ENCODE data around the gene RAB20.
"Not testable (repeated sequence)": the region's sequence is repeated elsewhere in the genome, so short reads cannot be mapped to it uniquely, and the experiment has no call there.

The RAB20 gene

DNA sequence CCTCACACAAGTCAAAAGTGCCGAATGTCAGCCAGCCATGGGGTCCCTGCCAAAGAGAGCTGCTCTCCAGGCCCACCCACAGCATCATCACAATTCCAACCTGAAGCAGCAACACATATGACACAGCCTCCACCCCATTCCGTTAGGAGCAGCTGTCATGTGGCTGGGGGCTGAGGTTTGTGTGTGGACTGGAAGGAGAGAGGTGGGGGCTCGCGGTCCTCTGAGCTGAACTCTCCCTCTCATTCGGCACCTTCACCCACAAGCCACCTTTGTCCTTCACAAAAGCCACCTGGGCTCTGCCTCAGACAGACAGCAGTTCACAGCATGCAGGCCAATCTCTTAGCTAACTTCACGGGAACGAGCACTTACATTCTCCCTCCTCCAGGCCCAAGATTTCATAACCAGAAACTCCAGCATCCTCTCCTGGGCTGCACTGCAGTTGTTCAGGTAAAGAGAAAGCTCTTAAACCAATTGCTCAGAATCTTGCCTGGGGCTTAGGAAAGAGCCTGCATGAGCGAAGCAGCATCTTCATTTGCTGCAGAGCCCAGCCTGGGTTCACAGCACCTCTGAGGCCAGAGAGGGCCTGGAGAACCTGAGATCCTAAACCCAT is 7.2 kb downstream of the RAB20 start:
- DNase-seq: no peak

DNA sequence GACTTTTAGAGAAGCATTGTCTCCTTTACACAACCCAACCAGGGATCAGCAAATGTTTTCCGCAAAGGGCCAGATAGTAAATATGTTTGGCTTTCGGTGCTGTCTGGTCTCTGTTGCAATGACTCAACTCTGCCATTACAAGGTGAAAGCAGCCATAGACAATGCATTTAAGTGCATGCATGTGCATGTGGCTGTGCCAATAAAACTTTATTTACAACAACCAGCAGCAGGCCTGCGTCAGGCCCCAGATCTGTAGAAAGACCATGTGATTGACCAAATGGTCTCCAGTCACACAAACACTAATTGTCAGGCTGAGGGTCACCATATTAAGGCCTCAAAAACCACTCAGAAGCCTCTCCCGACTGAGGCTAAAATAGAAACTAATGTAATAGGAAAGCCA is 8.1 kb downstream of the RAB20 start:
- no peak for DNase-seq

DNA sequence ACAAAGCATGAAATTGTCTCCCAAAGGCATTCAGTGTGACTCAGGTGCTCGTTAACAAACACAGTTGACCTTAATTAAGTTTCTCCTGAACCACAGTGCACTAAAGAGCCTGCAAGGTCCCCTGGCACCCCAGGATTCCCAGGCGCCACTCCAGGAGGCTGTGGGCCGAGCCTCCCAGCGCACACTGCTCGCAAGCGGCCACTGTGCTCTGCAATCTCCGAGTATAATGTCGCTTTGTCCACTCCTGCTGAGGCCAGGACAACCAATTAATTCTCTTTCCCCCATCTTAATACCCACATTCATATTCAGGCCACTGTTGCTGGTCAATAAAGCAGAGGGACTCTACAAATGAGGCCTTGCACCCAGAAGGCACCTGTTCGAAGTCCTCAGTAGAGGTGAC is 8.8 kb downstream of the RAB20 start:
- no peak for DNase-seq

DNA sequence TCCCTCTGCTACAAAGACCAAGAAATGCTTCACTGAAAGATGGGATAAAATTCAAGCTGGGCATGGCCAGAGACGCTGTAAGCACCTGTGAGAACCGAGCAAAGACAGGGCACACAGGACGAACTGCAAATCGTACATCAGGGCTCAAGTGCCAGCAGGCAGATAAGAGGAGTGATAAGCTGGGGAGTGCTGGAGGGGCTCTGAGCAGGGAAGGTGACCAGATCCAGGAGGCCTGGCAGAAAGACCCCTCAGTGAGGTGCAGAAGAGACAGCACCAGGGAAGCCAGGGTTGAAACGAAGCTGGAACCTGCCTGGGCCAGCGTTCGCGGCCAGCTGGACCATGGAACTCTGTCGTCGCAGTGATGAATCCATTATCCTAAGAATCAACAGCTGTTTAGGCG is 10.2 kb downstream of the RAB20 start:
- DNase-seq: no peak

DNA sequence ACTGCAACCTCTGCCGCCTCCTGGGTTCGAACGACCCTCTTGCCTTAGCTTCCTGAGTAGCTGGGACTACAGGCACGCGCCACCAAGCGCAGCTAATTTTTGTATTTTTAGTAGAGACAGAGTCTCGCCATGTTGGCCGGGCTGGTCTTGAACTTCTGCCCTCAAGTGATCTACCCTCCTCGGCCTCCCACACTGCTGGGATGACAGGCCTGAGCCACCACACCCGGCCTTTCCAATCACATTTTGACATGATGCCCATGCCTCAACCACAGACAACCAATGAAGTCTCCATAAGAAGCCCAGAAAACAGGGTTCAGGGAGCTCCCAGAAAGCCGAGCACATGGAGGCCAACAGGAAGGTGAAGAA is 11.7 kb downstream of the RAB20 start:
- DNase-seq: no peak

DNA sequence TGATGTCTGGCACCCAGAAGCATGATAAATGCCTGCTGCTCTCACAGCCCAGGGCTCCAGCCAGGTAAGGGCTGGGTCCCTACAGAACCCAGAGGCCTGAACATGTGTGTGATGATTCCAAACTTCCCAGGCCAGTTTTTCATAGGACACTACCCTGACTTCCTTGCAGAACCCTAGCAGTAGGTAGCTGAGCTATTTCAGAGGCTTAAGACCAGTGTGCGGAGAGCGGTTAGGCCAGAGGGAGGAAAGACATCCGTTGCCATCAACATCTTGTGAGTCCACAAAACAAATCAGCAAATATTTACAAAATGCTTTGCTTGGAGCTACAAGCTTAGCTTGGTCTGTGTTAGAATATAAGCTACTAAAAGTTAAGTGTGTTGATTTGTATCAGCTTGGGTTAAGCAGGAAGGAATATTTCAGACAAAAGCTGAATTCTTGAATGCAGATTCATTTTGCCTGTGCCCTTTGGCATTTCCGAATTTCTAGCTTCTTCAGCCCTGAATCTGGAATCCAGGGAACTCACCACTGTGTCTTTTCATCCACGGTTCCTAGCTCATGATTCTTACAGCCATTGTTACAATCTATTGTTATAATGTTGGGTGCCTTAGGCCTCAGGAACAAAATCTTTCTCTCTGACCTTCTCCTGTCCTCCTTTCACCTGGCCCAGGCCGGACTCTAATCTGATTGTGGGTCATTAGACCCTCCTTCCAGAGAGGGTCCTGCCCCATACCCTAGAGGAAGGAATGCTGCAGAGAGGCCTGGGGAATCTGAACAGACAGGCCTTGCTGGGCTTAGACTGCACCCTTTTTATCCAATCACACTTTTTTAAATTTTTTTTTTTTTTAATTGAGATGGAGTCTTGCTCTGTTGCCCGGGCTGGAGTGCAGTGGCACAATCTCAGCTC is 12.4 kb downstream of the RAB20 start:
- no peak for DNase-seq

DNA sequence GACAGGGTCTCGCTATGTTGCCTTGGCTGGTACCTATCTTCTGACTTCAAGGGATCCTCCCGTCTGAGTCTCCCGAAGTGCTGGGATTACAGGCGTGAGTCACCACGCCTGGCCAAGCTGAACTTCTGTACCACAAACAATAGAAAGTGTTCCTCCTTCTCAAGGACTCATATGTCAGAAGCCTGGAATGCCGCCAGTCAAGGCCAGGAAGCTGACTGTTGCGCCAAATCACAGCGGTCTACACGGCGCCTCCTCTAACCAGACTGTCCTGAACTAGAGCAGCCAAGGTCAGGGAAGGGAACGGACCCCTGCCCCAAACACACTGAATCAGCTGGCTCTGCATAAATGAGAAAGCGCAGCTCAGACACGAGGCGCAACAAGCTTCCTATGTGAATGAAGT is 14.6 kb downstream of the RAB20 start:
- DNase-seq: no peak

DNA sequence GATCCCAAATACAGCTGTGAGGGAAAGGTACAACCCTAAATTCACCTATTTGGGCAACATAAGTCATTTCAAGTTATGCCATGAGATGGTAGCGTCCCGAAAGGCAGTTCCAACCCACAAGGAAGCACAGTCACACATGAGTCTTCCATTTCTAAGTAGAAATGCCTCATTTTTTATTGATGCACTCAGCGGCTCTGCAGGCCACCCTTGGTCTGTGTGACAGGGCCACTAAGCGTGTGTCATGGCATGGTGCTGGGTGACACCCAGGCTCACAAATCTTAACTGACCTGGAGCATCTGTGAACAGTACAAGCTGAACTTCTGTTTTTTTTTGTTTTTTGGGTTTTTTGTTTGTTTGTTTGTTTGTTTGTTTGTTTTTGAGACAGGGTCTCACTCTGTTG is 15.1 kb downstream of the RAB20 start:
- no peak for DNase-seq

DNA sequence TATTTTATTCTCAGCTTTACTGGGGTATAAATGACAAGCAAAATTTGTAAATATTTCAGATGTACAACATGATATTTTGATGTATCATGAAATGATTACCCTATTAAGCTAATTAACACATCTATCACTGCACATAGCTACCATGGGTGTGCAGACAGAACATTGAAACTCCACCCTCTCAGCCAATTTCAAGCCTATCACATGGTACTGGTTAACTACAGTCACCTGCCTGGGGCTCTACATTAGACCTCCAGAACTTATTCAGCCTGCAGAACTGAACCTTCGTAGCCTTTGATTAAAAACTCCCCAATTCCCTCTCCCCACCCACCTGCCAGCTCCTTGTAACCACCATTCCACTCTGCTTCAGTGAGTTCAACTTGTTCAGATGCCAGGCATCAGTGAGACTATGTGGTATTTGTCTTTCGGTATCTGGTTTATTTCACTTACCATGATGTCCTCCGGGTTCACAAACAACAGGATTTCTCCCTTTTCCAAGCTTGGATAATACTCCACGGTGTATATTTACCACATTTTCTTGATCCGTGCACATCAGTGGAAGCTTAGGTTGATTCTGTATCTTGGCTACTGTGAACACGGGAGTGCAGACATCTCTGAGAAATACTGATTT is 19.2 kb downstream of the RAB20 start:
- DNase-seq: no peak

DNA sequence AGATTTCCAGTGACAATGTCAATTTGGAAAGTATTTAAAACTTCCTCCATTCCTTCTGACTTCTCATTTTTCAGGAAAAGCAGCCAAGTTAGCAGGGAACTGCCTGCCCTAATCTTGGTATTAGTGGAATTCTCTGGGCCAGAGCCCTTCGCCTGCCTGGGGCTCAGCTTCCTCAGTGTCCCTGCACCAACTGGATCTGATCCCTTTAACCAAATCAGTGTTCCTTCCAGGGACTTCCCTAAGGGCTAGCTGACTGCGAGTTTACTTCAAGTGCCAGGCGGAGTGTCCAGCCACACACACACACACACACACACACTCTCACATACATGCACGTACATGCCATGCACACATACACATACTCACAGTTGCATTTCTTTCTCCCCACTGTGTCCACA is 20.0 kb downstream of the RAB20 start:
- no peak for DNase-seq

DNA sequence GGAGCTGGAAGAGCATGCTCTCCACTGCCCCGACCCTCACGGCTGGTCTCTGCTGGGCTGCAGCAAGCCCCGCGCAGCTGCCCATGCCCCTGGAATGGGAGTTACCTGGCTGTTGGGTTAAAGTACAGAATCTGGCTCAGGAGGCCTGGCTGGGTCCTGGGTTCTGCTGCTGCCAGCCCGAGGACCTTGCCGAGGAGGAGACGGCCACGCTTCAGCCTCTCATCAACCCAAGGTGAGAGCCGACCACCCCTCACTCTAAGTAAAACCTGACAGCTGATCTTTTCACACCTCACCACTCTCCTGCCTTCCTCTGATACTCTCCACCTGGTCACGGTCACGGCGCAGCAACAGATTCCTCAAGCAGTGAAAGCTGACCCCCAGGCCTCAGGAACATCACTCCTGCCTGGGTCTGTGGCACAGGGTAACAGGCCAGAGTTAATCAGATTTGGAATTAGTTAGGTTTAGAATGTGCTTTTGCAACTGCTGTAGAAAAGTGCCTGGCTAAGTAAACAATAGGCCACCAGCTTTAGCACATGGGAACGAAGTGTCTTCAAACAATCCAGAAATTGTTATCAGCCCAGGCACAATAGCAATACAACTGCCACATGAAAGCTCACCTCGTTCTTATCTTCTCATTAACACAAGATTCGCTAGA is 20.5 kb downstream of the RAB20 start:
- DNase-seq: no peak

DNA sequence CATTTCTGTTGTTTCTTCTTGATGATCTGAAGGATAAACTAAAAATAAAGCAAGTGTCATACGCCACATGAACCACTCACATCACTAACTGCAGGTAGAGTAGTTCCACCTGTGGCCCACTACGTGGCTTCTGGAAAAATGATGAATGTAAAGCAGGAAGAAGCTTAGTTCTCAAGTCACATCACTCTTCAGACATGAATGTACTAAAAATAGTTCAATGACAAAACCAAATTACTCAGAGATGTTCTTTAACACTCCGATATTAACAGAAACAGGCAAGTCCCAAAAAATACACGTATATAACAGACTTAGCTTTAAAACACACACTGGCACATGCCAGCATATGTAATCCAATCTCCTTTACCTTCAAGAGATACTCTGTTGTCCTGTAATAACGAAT is 21.6 kb downstream of the RAB20 start:
- no peak for DNase-seq

DNA sequence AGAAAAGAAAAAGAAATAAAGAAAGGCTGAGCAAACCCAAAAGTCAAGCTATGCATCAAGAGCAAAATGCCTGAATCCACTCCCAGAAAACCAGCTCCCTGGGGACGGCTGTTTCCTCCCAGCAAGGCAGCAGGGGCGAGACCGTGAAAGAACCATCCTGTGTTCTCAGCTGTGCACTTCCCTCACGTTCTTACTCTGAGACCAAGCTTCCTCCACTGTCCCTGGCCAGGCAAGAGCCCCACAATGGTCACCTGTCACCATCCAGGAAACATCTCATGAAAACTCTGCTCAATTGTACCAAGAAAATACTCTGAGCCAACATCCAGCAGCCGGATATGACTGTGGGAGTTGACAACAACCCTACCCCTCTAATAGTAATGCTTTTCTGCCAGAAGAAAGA is 22.9 kb downstream of the RAB20 start:
- no peak for DNase-seq

DNA sequence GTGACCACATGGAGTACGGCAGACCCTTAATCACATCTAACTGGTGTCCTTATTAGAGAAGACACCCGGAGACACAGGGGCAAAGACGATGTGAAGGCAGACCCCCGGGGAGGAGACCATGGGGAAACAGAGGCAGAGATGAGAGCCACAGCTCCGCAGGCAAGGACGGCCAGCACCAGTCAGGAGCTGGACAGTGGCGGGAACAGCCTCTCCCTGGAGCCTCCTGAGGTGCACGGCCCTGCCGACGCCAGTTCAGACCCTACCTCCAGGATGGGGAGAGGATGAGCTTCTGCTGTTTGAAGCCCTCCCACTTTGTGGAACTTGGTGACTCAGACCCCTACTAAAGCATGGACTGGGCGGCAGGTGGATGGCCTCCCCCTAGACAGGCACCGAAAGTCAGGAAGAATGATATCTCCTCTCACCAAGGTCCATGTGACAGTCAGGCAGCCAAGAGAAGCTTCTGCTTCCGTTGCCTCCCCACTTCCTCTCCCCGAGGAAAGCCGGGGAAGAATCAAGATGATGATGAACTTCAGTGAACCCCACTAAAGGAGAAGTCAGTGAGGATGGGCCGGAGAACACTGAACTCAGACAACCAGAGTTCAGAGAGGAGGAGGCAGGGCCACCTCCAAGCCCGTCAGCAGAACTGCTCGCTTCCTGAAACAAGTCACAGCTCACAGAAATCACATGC is 25.4 kb downstream of the RAB20 start:
- DNase-seq: no peak

DNA sequence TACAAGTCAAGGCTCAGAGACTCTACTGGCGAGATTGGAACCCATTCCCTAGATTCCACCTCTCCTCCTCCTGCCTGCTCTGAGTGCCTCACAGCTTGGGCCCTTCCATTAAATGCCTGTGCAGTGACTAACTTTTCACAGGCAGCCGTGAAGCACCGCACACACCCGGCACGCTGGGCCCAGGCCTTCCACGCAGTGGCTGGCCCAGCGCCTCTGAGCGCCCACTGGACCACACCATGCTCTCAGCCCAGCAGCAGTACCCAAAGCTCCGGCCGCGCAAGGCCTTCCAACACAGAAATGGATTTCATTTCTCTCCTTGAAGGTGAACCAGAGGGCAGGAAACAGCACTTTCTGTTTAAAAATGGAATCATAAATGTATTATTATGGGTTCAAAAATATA is 26.0 kb downstream of the RAB20 start:
- no peak for DNase-seq

DNA sequence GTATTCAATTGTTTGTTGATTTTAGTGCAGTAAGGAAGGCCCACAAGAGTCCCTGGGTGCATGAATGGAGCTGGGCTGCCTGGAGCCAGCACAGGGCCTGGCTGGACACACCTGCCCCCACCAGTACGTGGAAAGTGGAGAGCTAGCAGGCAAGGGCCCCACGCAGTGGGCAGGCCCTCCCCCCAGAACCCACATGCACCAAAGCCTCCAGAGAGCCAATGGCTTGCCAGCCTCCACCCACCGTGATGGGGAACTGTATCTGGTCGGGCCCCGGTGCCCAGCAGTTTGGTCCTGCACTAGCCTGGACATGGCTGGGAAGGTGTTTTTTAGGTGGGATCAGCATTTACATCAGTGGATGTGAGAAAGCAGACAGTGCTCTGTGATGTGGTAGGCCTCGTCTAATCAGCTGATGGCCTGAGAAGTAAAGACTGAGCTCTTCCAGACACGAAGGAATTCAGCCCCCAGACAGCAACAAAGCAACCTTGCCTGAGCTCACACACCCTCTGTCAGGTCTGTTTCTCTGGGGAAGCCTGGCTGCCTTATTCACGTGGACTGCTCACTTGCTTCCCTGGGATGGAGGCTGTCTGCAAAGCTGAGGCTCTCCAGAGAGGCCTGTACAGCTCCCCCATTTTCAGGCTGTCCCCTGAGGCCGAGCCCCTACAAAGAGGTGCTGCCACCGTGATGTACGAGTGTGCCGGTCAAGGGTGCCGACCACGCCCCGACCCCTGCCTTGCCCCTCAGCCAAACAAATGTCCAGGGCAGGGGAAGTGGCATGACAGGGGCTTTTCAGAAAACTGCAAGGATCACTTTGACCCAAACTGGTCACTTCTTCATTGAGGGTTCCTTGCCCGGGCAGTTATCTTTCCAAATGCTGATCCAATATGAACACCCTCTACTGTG is 27.5 kb downstream of the RAB20 start:
- no peak for DNase-seq

DNA sequence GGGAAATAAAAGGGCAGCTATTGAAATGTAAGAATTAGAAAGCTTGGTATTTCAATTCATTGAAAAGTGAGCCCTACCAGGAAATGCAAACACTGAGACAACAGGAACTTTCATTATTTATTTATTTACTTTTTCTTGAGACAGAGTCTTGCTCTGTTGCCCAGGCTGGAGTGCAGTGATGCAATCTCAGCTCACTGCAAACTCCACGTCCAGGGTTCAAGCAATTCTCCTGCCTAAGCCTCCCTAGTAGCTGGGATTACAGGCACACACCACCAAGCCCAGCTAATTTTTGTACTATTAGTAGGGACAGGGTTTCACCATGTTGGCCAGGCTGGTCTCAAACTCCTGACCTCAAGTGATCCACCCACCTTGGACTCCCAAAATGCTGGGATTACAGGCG is 29.3 kb downstream of the RAB20 start:
- DNase-seq: not testable (repeated sequence)

DNA sequence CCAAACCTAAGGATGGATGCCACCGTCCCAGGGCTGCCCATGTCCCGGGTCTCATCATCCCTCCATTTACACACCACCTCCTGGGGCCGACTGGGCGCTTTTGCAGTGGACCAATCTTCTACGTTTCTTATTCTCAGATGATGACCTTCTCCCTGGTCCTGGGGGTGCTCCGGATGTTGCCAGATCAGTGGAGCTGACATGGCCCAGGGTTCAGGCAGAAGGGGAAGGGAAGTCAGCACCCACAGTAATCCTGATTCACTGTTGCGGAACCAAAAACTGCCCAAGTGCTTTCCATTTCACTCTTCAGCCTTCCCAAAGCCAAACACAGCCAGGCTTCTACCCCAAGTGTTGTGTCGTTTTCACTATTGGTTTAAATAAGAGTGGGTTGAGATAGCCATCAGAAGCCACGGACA is 29.8 kb downstream of the RAB20 start:
- no peak for DNase-seq

DNA sequence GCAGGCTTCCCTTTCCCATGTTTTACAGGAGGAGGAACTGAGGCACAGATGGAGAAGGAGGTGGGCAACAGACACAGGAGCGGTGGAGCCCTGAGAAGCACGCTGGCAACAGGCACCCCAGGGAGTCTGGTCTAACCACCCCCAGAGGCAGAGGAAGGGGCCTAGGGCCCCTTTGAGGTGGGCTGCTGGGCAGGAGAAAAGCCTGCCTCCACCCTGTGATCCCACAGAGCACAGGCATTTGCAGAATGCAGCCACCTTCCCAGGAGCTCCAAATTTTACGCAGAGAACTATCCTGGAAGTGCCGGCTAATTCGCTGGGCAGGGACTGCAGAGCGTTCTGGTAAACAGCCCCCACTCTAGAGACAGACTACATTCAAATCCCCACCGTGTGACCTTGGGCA is 30.4 kb downstream of the RAB20 start:
- DNase-seq: no peak

DNA sequence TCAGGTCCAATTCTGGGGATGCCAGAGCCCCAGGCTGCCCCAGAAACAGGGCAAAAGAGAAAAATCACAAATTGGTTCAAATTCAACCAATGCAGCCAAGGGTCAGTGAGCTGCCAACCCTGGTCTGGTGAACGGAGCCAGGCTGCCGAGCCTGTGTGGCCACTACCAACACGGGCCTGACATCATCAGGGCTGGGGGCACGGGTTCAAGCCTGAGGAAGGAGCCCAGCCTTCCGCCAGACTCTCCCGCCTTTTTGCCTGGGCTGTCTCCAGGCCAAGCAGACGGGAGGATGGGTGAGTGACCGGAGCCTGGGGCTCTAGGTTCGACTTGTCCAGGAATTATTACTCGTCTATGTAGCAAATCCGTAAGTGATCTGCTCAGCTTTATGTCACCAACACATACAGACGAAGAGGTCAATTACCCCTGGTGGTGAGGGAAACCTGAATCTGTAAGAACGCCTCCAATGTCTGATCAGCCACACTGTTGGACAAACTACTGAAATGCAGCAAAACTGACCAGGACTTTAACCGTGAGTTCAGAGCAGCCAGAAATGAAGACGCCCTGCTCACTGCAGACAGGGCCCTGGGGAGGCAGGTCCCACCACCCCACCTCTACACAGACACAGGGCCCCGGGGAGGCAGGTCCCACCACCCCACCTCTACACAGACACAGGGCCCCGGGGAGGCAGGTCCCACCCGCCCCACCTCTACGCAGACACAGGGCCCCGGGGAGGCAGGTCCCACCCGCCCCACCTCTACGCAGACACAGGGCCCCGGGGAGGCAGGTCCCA is 31.8 kb downstream of the RAB20 start:
- no peak for DNase-seq

DNA sequence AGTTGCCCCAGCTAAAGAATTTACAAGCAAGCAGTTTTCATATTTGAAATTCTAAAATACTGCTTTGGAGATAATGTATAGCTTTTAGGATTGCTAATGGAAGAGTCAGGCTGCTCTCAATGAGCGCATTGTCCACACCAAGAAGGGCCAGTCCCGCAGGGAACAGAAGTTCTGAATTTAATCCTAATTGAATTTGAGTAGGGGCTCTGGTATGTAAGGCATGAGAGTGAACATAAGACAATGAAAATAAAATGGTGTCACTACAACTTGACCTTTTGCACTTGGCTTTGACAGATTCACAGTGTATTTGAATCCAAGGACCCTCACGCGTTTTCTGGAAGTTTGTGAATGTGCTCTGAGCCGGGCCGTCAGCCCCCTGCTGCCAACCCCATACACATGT is 32.6 kb downstream of the RAB20 start:
- DNase-seq: no peak
